Mammary microvascular endothelial cell (primary cell): ENCODE data around the gene CRHR1. TPM values are rescaled to one million over a fixed set of nuclear protein-coding genes. Genes with fewer than 3 reads are reported as not detected.

Experiments used
- total RNA-seq: library from RNA; depleted of rRNA; stranded (reverse); fragments of >200 nt; gene quantifications from 2 replicates; pipeline ENCODE4 v1.2.3, GENCODE V29; 2015

The CRHR1 gene
- not detected in 2 replicates for total RNA-seq

DNA sequence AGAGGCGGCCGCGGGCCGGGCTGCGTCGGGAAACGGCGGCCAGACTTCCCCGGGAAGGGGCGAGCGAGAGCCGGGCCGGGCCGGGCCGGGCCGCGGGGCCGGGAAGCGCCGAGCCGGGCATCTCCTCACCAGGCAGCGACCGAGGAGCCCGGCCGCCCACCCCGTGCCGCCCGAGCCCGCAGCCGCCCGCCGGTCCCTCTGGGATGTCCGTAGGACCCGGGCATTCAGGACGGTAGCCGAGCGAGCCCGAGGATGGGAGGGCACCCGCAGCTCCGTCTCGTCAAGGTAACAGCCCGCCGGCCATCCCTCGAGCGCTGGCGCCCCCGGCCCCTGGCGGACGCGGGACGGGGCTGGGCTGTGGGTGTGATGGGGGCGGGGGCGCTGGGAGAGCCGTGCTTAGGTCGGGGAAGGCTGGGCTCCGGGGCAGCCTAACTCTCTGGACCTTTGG lies at the start of gene CRHR1:
Gene CRHR1, plus strand, starts transcription at position 28 of the 448 bp plus-strand sequence. Its CDS starts 225 bp downstream, at position 253.

DNA sequence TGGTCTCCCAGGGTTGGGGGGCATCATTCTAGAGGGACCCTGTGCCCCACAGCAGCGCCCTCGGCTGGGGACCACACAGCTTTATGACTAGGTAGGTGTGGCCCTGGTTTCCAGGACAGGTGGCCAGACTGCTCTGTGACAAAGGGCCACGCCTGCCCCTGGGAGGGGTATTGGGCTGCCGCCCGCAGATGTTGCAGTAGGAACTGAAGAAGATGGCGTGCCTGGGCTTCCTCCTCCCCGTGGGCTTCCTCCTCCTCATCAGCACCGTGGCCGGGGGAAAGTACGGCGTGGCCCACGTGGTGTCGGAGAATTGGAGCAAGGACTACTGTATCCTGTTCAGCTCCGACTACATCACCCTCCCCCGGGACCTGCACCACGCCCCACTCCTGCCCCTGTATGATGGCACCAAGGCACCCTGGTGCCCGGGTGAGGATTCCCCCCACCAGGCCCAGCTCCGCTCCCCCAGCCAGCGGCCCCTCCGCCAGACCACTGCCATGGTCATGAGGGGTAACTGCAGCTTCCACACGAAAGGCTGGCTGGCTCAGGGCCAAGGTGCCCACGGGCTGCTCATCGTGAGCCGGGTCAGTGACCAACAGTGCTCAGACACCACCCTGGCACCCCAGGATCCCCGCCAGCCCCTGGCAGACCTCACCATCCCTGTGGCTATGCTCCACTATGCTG lies 60.7 kb downstream of the CRHR1 start, which contains the start of gene SPPL2C:
Gene SPPL2C, plus strand, starts transcription at position 187 of the 681 bp plus-strand sequence. Its CDS starts 26 bp downstream, at position 213.

Other genes with a start within 250 kb of the CRHR1 start
- not detected in 2 replicates for gene SPPL2C, start 60.6 kb downstream of the CRHR1 start, total RNA-seq
- gene MAPT, start 110.2 kb downstream of the CRHR1 start, total RNA-seq, result not detected in 2 replicates
- gene STH, start 214.9 kb downstream of the CRHR1 start, total RNA-seq, result not detected in 2 replicates